CD4-positive, alpha-beta T cell treated with Interleukin-6 at 100 ng/mL for 8 hours (primary cell): ENCODE results near the gene PPARD.

Experiments used
- DNase-seq: peaks from one replicate; pipeline ENCODE4 v3.0.0-alpha.2; 2020; ENCODE audit warnings: mixed read lengths, low spot score

The PPARD gene

DNA sequence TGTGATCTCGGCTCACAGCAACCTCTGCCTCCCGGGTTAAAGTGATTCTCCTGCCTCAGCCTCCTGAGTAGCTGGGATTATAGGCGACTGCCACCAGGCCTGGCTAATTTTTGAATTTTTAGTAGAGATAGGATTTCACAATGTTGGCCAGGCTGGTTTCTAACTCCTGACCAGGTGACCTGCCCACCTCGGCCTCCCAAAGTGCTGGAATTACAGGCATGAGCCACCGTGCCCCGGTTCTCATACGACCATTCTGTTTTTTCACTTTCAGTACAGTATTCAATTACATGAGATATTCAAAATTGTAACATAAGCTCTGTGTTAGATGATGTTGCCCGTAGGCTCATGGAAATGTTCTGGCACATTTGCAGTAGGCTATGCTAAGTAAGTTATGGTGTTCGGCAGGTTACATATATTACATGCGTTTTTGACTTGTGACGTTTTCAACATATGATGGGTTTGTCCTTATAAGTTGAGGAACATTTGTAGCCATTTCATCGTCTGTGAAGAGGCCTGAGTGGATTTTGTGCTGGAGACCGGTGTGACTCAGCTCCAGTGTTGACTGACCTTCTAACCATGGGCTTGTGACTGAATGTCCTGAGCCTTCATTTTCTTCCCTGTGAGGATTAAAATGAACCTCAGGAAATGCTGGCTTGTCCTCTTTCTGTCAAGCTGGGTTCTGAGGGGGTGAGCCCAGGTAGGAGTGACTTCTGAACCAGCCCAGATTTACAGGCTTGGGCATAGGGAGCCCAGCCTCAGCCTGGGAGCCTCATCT, 12.2 kb downstream of the PPARD start:
- DNase-seq = no peak

DNA sequence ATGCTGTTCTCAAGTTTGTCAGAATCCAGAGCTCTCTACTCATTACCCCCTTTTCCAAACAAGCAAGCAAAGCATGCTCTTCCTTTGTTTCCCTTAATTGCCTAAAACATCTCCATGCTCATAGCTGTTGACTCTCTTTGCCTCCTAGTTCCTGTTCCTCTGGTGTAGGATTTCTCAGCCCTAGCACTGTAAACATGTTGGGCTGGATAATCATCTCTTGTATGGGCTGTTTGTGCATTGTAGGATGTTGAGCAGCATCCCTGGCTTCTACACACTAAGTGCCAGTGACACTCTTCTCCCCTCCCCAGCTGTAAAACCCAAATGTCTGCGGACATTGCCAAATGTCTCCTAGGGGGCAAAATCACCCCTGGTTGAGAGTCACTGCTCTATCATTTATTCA, 14.0 kb downstream of the PPARD start:
- DNase-seq = no peak

DNA sequence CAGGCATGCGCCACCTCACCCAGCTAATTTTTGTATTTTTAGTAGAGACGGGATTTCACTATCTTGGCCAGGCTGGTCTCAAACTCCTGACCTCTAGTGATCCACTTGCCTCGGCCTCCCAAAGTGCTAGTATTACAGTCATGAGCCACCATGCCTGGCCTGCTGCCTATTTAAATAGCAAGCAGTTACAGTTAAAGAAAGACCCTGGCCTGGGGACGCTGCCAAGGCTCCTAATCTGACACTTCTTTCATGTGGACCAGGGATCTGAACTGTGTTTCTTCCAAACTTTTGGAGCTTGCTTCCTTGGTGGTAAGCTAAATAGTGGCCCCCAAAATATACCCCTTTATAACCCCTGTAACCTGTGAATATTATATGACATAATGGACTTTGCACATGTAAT, 15.3 kb downstream of the PPARD start:
- no peak for DNase-seq

DNA sequence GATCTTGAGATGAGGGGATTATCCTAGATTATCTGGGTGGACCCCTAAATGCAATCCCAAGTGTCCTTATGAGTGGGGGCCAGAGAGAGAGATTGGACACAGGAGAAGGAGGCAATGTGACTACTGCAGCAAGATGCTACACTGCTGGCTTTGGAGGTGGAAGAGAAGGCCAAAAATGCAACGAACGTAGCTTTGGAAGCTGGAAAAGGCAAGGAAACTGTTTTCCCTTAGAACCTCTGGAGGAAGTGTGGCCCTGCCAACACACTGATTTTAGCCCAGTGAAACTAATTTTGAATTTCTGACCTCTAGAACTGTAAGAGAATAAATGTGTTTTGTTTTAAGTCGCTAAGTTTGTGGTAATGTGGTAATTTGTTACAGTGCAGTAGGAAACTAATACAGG, 15.7 kb downstream of the PPARD start:
- DNase-seq = no peak

DNA sequence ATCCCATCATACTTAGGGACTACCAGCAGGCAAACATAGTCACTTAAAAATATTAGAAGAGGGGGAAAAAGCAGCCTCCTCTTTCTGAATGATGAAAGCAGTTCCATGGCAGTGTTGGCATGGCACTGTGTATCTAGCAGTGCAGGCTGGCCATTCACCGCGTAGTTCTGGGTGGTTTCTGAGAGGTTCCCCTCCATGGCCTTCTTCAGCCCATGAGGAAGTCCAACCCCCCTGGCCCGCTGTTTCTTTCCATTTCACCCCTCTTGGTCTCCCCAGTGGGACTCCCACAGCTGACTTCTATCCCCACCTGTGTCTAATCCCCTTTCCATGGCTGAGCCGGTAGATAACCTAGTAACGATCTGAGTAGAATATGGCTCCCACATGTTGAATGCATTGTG, 17.0 kb downstream of the PPARD start:
- no peak for DNase-seq

DNA sequence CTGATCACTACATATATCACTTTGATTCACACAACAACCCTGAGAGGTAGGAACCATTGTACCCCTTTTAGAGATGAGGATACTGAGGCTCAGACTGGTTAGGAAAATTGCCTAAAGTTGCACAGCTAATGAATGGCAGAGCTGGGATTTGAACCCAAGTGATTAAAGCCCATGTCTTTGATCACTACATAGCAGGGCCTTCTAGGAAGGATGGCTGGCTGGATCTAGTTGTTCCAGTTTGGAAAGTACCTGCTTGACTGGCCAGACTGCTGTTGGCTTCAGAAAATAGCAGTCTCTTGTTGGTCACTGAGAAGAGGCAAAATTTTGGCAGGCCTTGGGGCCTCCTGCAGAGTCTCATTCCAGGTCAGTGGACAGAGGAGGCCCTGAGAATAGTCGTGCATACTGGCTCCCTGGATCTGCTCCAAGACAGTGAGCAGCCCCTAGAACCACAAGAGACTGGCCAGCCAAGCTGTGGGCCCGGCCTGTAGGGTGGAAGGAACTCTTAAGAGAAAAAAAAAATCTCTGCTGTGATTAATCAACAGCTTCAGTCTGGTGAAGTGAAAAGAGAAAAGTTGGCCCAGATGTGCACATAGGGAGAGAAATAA, 17.5 kb downstream of the PPARD start:
- DNase-seq = no peak

DNA sequence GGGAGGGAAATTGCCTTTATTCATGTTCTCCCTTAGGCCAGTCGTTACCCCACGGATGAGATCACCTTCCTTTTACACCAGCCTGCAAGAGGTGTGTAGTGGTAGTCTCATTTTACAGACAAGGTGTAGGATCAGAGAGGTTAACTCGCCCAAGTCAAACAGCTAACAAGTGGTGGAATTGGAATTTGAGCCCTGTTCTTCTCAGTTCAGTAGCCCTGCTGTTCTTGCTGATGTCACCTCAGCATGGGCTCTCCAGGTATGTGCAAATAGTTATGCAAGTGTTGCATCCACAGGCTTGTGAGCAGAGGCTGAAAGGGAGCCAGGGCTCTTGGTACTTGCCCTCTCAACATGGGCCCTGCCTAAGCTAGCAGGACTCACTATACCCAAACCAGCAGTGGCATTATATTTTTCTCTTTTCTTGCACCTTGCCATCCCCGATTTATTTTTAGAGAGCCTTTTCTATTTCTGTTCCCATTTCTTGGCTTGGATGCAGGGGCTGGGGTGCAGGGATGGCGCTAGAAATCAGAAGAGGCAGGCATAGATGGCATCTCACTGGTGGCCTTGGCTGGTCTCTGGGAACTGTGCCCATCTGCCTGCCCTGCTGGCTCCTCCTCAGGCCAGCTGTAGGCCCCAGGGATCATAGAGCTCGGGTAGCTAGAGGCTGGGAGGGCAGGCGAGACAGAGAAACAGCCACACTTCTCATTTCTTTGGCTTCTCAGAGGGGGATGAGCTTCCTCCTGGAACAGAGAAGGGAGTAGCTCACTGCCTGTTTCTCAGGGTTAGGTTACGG, 18.2 kb downstream of the PPARD start:
- DNase-seq = no peak

DNA sequence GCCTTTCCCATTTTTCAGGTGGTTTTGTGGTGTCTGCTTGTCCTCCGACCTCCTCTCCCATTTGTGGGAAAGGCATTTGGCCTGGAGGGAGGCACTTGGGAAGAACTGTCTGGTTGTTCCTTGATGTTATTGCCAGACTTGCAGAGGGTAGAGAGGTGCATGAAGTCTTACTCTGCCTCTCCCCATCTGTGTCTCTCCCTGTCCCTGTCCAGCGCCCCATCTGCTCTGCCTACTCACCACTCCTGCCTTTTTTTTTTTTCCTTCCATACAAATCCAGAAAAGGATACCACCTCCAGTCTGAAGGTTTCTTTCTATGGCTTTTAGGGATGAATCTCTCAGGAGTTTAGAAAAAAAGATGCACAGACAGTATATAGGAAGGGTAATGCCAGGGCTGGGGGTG, 19.8 kb downstream of the PPARD start:
- DNase-seq = no peak

DNA sequence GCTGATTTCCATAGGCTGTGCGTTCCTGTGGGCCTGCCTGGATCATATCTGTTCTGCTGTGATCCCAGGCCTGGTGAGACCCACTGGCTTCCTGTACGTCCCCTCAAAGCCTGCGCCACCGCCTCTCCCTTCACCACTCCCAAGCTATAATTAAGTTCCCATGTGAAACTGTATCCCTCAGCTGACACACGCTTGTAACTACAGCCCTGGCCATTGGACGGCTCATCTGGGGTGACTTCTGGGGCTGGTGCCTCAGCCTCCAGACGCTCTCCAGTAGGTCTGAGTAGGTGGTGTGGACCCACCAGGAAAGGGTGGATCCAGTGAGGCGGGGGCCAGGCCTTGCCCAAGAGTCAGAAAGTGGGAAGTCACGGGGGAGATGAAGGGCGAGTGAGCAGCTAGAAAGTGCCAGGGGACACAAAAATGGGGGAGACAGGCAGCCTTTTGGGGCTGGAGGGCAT, 21.0 kb downstream of the PPARD start:
- DNase-seq = no peak

DNA sequence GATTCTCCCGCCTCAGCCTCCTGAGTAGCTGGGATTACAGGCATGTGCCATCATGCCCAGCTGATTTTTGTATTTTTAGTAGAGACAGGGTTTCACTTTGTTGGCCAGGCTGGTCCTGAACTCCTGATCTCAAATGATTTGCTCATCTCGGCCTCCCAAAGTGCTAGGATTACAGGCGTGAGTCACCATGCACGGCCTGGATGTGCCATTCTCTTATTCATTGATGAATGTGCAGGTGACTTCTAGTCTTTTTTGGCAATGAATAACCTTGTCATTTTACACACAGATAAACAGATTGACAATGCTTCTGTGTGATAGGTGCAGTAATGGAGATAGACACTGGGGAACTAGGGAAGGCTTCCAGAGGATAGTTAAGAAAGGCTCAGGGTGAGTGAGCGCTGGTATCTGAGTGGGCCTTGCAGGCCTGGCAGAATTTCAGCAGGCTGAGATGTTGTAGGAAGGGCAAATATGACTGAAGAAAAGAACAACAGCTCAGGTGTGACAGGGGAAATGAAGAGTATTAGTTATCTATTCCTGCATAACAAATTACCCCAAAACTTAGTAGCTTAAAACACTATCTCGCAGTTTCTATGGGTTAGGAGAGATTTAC, 23.3 kb downstream of the PPARD start:
- DNase-seq = no peak

DNA sequence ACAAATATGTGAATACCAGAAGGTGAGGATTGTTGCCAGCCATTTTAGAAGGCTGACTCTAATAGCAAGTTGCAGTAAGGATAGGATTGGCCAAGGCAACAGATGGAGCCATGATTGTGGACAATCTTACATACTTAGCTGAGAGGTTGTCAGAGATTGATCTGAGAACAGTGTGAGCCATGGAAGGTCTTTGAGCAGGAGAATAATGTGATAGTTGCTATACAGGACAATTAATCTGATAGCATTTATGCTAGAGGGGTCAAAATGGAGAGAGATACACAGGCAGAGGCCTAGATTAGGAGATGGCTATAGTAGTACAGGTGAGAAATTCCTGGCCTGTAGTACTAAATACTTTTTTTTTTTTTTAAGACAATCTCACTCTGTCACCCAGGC, 23.8 kb downstream of the PPARD start:
- no peak for DNase-seq

DNA sequence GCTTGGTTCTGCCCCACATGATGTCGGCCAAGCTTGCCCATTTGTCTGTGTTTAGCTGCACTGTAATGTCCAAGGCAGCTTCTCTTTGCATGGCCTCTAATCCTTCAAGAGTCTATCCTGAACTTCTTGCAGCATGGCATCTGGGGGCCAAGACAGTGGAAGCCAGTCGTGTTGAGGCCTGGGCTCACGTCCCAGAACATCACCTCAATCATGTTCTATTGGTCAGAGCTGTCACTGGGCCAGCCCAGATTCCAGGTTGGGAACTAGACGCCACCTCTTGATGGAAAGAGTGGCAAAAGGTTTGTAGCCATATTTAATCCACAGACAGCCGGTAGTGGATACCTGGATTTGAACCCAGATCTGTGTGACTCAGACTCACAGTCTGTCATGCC, 25.3 kb downstream of the PPARD start:
- DNase-seq = no peak

DNA sequence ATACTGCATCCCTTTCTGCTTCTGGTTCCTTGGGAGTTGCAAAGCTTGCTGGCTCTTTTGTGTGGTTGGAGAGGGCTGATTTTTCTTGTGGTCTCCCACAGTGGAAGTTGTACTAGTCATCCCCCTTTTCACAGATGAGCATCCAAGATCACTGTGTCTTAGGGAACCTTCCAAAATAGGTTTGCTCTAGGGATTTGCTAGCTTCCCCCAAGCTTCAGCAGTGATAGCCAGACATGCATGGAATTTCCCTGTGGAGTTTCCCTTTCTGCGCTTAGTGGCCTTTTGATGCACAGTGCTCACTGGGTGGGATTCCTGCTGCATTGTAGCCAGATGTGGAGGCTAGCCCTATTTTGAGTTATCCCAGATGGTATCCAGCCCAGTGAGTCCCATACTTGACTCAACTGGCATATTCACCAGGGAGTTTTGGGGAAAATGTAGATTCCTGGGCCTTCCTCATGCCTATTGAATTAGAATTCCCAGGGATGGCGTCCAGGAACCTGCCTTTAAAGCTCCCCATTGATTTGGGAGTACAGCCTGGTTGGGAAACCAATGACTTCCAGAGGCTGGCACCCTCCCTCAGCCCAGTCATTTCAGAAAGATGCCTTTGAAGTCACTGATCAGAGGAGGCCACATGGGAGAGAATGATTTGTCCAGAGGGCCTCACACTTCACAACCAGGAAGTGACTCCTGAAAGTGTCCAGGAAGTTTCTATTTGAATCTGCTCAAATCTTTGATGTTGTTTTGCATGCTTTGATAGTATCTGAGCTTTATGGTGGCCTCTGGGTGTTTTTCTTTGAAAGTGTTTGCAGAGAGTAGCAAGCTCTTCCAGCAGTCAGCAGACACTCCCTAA, 25.9 kb downstream of the PPARD start:
- DNase-seq = peak; percentile 19

DNA sequence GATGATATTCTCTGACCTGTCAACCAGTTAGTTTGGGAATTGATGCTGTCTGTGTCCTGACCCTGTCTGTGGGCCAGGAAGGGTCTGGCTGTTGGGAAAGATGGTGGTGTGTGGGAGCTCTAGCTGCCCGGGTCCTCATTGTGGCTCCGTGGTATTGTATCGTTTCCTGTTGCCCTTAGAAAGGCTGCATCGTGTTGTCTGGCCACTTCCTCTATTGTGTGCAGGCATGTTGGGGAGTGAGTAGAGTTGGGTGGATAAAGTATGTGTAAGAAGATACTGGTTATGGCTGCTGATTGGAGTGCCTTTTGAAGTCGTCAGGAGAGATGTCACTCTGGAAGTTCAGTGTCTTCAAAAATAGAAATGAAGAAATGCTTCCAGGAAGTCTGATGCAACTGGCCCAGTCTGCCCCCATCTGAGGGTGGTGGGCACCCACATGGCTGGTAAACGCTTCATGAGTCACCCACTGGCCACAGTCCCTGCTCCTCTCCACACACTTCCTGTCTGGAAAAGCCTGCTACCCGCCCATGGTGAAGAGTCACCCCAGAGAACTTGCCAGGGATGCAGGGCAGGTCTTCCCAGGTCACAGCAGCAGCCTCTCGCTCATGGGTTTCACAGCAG, 27.9 kb downstream of the PPARD start:
- peak; percentile 23 for DNase-seq

DNA sequence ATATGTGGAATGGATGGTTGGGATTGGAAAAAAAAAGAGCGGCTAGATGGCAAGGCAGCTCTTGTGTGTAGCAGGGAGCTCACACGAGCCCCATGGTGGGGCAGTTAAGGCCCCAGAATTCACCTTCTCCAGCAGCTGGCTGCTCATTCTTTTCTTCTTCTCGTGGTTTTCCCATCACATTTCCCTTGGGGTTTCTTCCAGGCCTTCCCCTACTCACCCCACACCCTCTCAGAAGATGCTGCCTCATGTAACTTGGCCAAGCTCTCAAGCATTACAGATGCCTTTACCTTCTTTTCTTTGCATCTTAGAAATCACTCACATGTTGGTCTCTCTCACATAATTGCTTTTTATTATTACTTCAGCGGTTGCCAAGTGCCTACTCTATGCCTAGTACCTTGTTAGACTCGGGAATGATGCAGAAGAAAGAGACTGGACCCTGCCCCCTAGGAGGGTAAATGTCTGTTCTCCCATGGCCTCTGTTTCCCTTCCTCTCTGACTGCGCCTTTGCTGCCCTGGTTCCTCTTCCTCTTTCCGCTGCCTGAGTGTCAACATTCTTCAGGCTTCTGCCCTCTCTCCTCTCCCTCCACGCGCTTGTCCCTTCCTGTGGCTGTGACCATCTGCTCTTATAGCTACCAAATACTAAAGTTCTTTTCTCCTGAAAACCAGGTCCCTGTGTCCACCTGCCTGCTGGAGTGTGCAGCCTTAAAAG, 28.6 kb downstream of the PPARD start:
- no peak for DNase-seq

DNA sequence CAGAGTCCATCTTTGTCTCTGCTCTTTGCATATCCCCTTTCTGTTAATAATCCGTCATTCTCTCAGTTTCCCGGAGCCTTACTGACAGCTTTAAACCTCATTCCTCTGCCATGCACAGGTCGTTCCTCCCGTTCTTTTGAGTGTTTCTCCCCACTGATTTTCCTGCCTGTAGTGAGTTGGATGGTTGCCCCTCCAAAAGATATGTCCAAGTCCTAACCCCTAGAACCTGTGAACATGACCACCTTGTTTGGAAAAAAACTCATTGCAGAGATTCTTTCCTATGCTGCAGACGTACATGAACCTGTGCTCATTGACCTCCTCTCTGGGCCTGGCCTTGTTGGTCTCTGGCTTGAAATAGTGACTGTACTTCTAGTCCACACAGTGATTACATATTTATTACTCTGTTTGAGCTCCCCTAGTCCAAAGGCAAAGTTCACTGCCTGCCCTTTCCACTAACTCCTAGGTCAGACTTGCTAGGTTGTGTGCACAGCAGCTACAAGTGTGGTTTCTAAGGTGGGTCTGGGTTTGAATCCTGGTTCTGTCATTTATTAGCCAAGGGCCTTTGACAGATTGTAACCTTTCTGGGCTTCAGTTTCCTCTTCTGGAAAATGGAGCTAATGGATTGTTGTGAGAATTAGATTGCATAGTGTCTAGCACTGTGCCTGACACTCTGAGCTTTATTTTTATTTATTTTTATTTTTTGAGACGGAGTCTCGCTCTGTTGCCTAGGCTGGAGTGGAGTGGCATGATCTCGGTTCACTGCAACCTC, 29.3 kb downstream of the PPARD start:
- DNase-seq = no peak

DNA sequence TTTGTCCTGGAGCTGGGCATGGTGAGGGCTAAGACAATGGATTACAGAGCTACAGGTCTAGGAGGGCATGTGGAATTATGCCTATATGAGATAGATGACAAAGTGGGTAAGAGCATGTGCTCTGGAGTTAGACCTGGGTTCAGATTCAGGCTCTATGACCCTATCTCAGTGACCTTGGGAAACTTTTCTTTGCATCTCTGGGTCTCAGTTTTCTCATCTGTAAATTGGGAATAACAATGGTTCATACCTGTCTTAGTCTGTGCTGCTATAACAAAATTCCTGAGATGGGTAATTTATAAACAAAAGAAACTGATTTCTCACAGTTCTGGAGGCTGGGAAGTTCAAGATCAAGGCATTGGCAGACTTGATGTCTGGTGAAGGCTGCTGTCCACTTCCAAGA, 30.3 kb downstream of the PPARD start:
- no peak for DNase-seq

DNA sequence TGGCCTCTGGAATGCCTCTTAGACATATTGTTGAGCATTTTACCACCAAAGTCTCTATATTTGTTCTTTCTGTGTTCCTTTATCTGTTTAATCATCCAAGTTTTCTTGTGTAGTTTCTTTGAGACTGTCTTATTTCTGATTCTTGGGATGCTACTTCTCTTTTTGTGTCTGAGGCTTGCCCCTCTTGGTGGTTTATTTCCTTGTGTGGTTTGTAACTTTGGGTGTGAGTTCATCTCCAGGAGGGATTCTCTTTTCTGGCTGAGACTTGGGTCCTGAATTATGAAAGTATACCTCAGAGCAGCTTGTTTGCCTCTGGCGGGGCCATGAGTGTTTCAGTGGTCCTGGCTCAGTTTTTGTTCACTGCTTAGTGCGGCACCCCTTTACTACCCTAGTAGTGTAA, 33.9 kb downstream of the PPARD start:
- no peak for DNase-seq

DNA sequence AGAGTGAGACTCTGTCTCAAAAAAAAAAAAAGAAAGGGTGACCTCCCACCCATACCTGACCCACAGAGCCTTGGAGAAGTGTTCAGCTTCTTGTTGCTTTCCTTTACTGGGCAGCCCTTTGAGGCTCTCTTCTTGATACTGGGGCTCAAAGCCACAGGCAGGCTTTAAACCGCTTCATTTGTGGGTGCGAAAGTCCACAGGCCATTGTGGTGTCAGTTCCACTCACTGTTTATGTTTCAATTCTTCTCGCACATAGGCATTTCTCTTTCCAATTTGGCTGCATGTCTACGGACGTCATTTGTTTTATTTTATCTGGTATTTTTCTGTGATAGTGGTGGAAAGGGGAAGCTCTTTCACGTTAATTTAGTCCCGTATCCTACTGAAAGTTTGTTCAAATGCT, 34.6 kb downstream of the PPARD start:
- DNase-seq = no peak

DNA sequence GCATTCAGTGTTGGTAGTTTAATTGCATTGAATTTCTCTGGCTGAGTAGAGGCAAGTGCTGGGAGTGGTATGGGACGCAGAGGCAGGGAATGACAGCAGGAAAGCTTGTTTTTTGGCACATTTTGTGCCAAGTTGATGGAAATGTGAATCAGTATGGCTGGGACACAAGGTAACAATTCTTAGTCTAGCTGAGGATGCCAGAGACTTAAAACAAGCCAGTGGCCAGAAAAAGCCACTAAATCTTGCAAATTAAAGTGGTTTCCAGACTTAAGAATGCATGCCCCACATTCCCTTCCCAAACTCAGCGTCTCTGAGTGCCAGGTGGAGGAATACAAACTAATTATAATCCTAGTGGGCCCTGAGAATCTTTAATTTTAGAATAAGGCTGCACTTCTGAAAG, 35.9 kb downstream of the PPARD start:
- no peak for DNase-seq
